PC-3 (cell line): ENCODE measurements around the gene KANK2. TPM values are rescaled to one million over a fixed set of nuclear protein-coding genes. Genes with fewer than 3 reads are reported as not detected.

Source experiments
- ATAC-seq: fragments of 200-7000 bp; cut with Tn5 transposase; 2 replicates; pipeline ENCODE4 v1.9.1; 2020; ENCODE audit warnings: mild to moderate bottlenecking, moderate library complexity
- BruUV-seq: library from RNA; stranded (reverse); fragments of 400-500 nt; replicated peaks from 2 replicates; lab custom pipeline; 2021; lab: Mats Ljungman, UMichigan
- CTCF ChIA-PET: fragments of 300-600 bp; sonication (Branson Sonifier 250); formaldehyde crosslinking; loops from one replicate; lab custom pipeline; 2022; ENCODE audit warnings: antibody characterized with exemption; lab: Charles Lee
- POLR2A ChIA-PET: fragments of 300-600 bp; sonication (Branson Sonifier 250); formaldehyde crosslinking; loops from one replicate; lab custom pipeline; 2022; ENCODE audit warnings: antibody characterized with exemption; ENCODE audit not compliant: unreplicated experiment; lab: Charles Lee
- DNase-seq: peaks from one replicate; pipeline ENCODE4 v3.0.0-alpha.2; 2015
- H2AFZ ChIP-seq: fragments of 300-600 bp; sonication (generic); 2 replicates; pipeline ENCODE4 v1.6.0; 2016; ENCODE audit warnings: antibody characterized with exemption, low read length
- H3F3A ChIP-seq: fragments of 300-600 bp; sonication (generic); one replicate; pipeline ENCODE4 v1.6.0; 2017; ENCODE audit warnings: antibody characterized with exemption, low read length, control low read depth, mild to moderate bottlenecking; ENCODE audit not compliant: unreplicated experiment
- H3K27ac ChIP-seq: fragments of 300-600 bp; sonication (generic); 2 replicates; pipeline ENCODE4 v1.5.1; 2016; ENCODE audit warnings: mild to moderate bottlenecking, low read length
- H3K27me3 ChIP-seq: fragments of 300-600 bp; sonication (generic); 2 replicates; pipeline ENCODE4 v1.6.1; 2016; ENCODE audit warnings: low read length, mixed read lengths
- H3K36me3 ChIP-seq: fragments of 300-600 bp; sonication (generic); 2 replicates; pipeline ENCODE4 v1.6.1; 2016; ENCODE audit warnings: low read depth, mixed run types, low read length, mixed read lengths
- H3K4me1 ChIP-seq: fragments of 300-600 bp; sonication (generic); 2 replicates; pipeline ENCODE4 v1.5.1; 2016; ENCODE audit warnings: low read length; ENCODE audit not compliant: insufficient read depth
- H3K4me2 ChIP-seq: fragments of 300-600 bp; sonication (generic); 2 replicates; pipeline ENCODE4 v1.6.0; 2016; ENCODE audit warnings: low read length
- H3K4me3 ChIP-seq: fragments of 300-600 bp; sonication (generic); 2 replicates; pipeline ENCODE4 v1.5.1; 2016; ENCODE audit warnings: mild to moderate bottlenecking, low read length, mixed read lengths
- H3K79me2 ChIP-seq: fragments of 300-600 bp; sonication (generic); 2 replicates; pipeline ENCODE4 v1.6.1; 2017; ENCODE audit warnings: low read length, mixed read lengths
- H3K9ac ChIP-seq: fragments of 300-600 bp; sonication (generic); 2 replicates; pipeline ENCODE4 v1.6.0; 2016; ENCODE audit warnings: mild to moderate bottlenecking, low read length
- H3K9me2 ChIP-seq: fragments of 300-600 bp; sonication (generic); replicated peaks from 2 replicates; pipeline ENCODE4 v1.6.1; 2016; ENCODE audit warnings: mixed run types, low read length, mixed read lengths
- H3K9me3 ChIP-seq: fragments of 300-600 bp; sonication (generic); 2 replicates; pipeline ENCODE4 v1.6.1; 2016; ENCODE audit warnings: low read length, mixed read lengths
- H4K20me1 ChIP-seq: fragments of 300-600 bp; sonication (generic); 2 replicates; pipeline ENCODE4 v1.6.1; 2016; ENCODE audit warnings: low read length, mixed read lengths
- CTCF ChIP-seq: fragments of 300-600 bp; sonication (generic); conservative IDR thresholded peaks from 2 replicates; pipeline ENCODE4 v1.5.1; 2017; ENCODE audit warnings: antibody characterized with exemption, low read depth, mild to moderate bottlenecking, low read length
- EZH2 ChIP-seq: fragments of 300-600 bp; sonication (generic); IDR thresholded peaks from one replicate; pipeline ENCODE4 v1.6.1; 2017; ENCODE audit warnings: antibody characterized with exemption, mild to moderate bottlenecking, low read length; ENCODE audit not compliant: unreplicated experiment
- EZH2phosphoT487 ChIP-seq: fragments of 300-600 bp; sonication (generic); IDR thresholded peaks from 2 replicates; pipeline ENCODE4 v1.6.1; 2018; ENCODE audit warnings: mild to moderate bottlenecking, antibody characterized with exemption, low read length, borderline replicate concordance
- intact Hi-C: fragments of 100-400 bp; cut with micrococcal nuclease; formaldehyde crosslinking; loops from 2 replicates; pipeline ENCODE4 v1.9.0; 2023
- total RNA-seq: library from RNA; depleted of rRNA; stranded (reverse); fragments of >200 nt; gene quantifications from 2 replicates; pipeline ENCODE4 v1.2.3, GENCODE V29; 2014

Gene KANK2
- total RNA-seq, 1 experiment from 2014 or later, result 98.4 TPM

GRCh38 chr19:11238041-11238440, 40.7 kb upstream of the KANK2 start:
- Histone ChIP-seq H3K9ac (no peak overlapping the region), H3K4me1 (no peaks in the 10 kb centered on the region), H3K27ac (no peak overlapping the region), H3K9me3 (no peaks in the 10 kb centered on the region), H3K4me2 (no peak overlapping the region), H3F3A (no peaks in the 10 kb centered on the region), H3K36me3 (no peaks in the 10 kb centered on the region; the same call in 1 of the 2 replicates), H4K20me1 (no peaks in the 10 kb centered on the region), H3K9me2 (no peaks in the 10 kb centered on the region), H3K27me3 (no peaks in the 10 kb centered on the region), H3K4me3 (no peak overlapping the region), H2AFZ (no peak overlapping the region), H3K79me2 (no peaks in the 10 kb centered on the region)
- ChIA-PET POLR2A (no interaction called here), CTCF (no interaction called here)
- intact Hi-C loops, result no loop called here
- DNase-seq (no peak), ATAC-seq (no peak)
- TF ChIP-seq EZH2, result no peak
- TF ChIP-seq CTCF, result no peak
- TF ChIP-seq EZH2phosphoT487, result no peak
- no TSS peak for BruUV-seq

- no peak for TF ChIP-seq EZH2
- POLR2A ChIA-PET, result no interaction called here
- H3K9me2 ChIP-seq, result no peaks in the 10 kb centered on the region
- H3F3A ChIP-seq, result no peaks in the 10 kb centered on the region
- H3K4me3 ChIP-seq, result no peak overlapping the region
- no peaks in the 10 kb centered on the region for H3K79me2 ChIP-seq
- ATAC-seq (0 out of 2 replicates have a peak, but pooled peaks have one; percentile 21), DNase-seq (no peak)
- no peak overlapping the region for H3K4me2 ChIP-seq
- CTCF ChIA-PET, result no interaction called here
- intact Hi-C loops, result no loop called here
- H3K4me1 ChIP-seq, result no peaks in the 10 kb centered on the region
- H2AFZ ChIP-seq, result no peak overlapping the region
- H4K20me1 ChIP-seq, result no peaks in the 10 kb centered on the region
- no peak overlapping the region for H3K27ac ChIP-seq
- H3K9me3 ChIP-seq, result no peaks in the 10 kb centered on the region
- no peaks in the 10 kb centered on the region for H3K27me3 ChIP-seq
- peaks cover 5% of the 10 kb centered on the region for H3K36me3 ChIP-seq
- no TSS peak for BruUV-seq
- no peak overlapping the region for H3K9ac ChIP-seq
Observed at GRCh38 chr19:11237321-11237720, 40.0 kb upstream of the KANK2 start.

GRCh38 chr19:11236324-11237301, 39.3 kb upstream of the KANK2 start:
- DNase-seq (no peak), ATAC-seq (no peak)
- H2AFZ ChIP-seq, result no peak overlapping the region
- H3K4me2 ChIP-seq, result no peak overlapping the region
- H3K9ac ChIP-seq, result no peak overlapping the region
- no peaks in the 10 kb centered on the region for H3K27me3 ChIP-seq
- no peaks in the 10 kb centered on the region for H3K9me3 ChIP-seq
- no peaks in the 10 kb centered on the region for H3K4me1 ChIP-seq
- intact Hi-C loops, result no loop called here
- no peak overlapping the region for H3K4me3 ChIP-seq
- POLR2A ChIA-PET, result no interaction called here
- no peaks in the 10 kb centered on the region for H3F3A ChIP-seq
- H3K27ac ChIP-seq, result no peak overlapping the region
- H3K79me2 ChIP-seq, result no peaks in the 10 kb centered on the region
- no peaks in the 10 kb centered on the region for H3K9me2 ChIP-seq
- H4K20me1 ChIP-seq, result no peaks in the 10 kb centered on the region
- TF ChIP-seq EZH2phosphoT487 (no peak), CTCF (no peak), EZH2 (no peak)
- peaks cover 5% of the 10 kb centered on the region for H3K36me3 ChIP-seq
- CTCF ChIA-PET, result no interaction called here
- BruUV-seq, result no TSS peak
